ENCODE measurements around the gene CMIP. TPM values are rescaled to one million over a fixed set of nuclear protein-coding genes. Genes with fewer than 3 reads are reported as not detected.

Gene CMIP
- total RNA-seq, 2 donors from 2014 or later: 30.1 to 95.1 TPM

GRCh38 chr16:81466356-81466980 lies 21.9 kb downstream of the CMIP start:
- Histone ChIP-seq H3K27ac (no peak overlapping the region), H3K4me1 (replicated peaks) (no peaks in the 10 kb centered on the region), H3K9me3 (no peaks in the 10 kb centered on the region), H3K27me3 (replicated peaks; ENCODE audit: insufficient read depth) (no peaks in the 10 kb centered on the region), H3K4me3 (no peak overlapping the region), H3K36me3 (no peaks in the 10 kb centered on the region)
- no peak for TF ChIP-seq POLR2A (IDR thresholded peaks at IDR 0.05)
- no peak for TF ChIP-seq POLR2AphosphoS5 (IDR thresholded peaks at IDR 0.05)
- no peak for TF ChIP-seq CTCF (IDR thresholded peaks at IDR 0.05)
- 66% methylated on average over 7 of the region's 7 CpGs for WGBS
- DNase-seq (ENCODE audit: low spot score): no peak
- intact Hi-C loops (cut with DNase I): no loop called here

GRCh38 chr16:81467072-81467471 lies 22.5 kb downstream of the CMIP start:
- intact Hi-C loops (cut with DNase I): no loop called here
- DNase-seq (ENCODE audit: low spot score): no peak
- H3K4me3 ChIP-seq: no peak overlapping the region
- H3K36me3 ChIP-seq: no peaks in the 10 kb centered on the region
- 90% methylated on average over 11 of the region's 11 CpGs for WGBS
- no peaks in the 10 kb centered on the region for H3K27me3 ChIP-seq (replicated peaks; ENCODE audit: insufficient read depth)
- H3K9me3 ChIP-seq: no peaks in the 10 kb centered on the region
- no peaks in the 10 kb centered on the region for H3K4me1 ChIP-seq (replicated peaks)
- H3K27ac ChIP-seq: no peak overlapping the region
- no peak for TF ChIP-seq POLR2AphosphoS5 (IDR thresholded peaks at IDR 0.05)
- no peak for TF ChIP-seq POLR2A (IDR thresholded peaks at IDR 0.05)
- no peak for TF ChIP-seq CTCF (IDR thresholded peaks at IDR 0.05)

GRCh38 chr16:81467815-81468214 lies 23.2 kb downstream of the CMIP start:
- intact Hi-C loops (cut with DNase I): no loop called here
- Histone ChIP-seq H3K4me3 (no peak overlapping the region), H3K27me3 (replicated peaks; ENCODE audit: insufficient read depth) (no peaks in the 10 kb centered on the region), H3K27ac (no peak overlapping the region), H3K9me3 (no peaks in the 10 kb centered on the region), H3K36me3 (no peaks in the 10 kb centered on the region), H3K4me1 (replicated peaks) (no peaks in the 10 kb centered on the region)
- TF ChIP-seq CTCF (IDR thresholded peaks at IDR 0.05) (no peak), POLR2A (IDR thresholded peaks at IDR 0.05) (no peak), POLR2AphosphoS5 (IDR thresholded peaks at IDR 0.05) (no peak)
- DNase-seq (ENCODE audit: low spot score): no peak
- WGBS: 96% methylated on average over 8 of the region's 8 CpGs

- intact Hi-C loops (cut with DNase I): no loop called here
- TF ChIP-seq CTCF (IDR thresholded peaks at IDR 0.05): no peak
- no peak for TF ChIP-seq POLR2AphosphoS5 (IDR thresholded peaks at IDR 0.05)
- no peak for TF ChIP-seq POLR2A (IDR thresholded peaks at IDR 0.05)
- Histone ChIP-seq H3K27me3 (replicated peaks; ENCODE audit: insufficient read depth) (no peaks in the 10 kb centered on the region), H3K4me3 (no peak overlapping the region), H3K36me3 (no peaks in the 10 kb centered on the region), H3K27ac (no peak overlapping the region), H3K4me1 (replicated peaks) (no peaks in the 10 kb centered on the region), H3K9me3 (no peaks in the 10 kb centered on the region)
- WGBS: 97% methylated on average over 19 of the region's 19 CpGs
- no peak for DNase-seq (ENCODE audit: low spot score)
These were observed 23.8 kb downstream of the CMIP start for GRCh38 chr16:81468269-81468902.

- Histone ChIP-seq H3K4me1 (replicated peaks) (no peaks in the 10 kb centered on the region), H3K27ac (no peak overlapping the region), H3K9me3 (no peaks in the 10 kb centered on the region), H3K36me3 (no peaks in the 10 kb centered on the region), H3K4me3 (no peak overlapping the region), H3K27me3 (replicated peaks; ENCODE audit: insufficient read depth) (no peaks in the 10 kb centered on the region)
- DNase-seq (ENCODE audit: low spot score): no peak
- TF ChIP-seq POLR2AphosphoS5 (IDR thresholded peaks at IDR 0.05) (no peak), POLR2A (IDR thresholded peaks at IDR 0.05) (no peak), CTCF (IDR thresholded peaks at IDR 0.05) (no peak)
- 88% methylated on average over 4 of the region's 4 CpGs for WGBS
- intact Hi-C loops (cut with DNase I): no loop called here
These were observed 24.6 kb downstream of the CMIP start for GRCh38 chr16:81469183-81469677.

Measured in prostate gland (tissue), 2 donors.